Nephron (organoid): Measurements from ENCODE around the gene ASIC5.

Source experiments
- H3K27ac Mint-ChIP-seq, 3 experiments: 2 replicates each; pipeline ENCODE4 v1.8.0; 2020; ENCODE audit warnings: mixed read lengths in 3 of 3, mild to moderate bottlenecking in 2 of 3, moderate library complexity in 1 of 3
- H3K27me3 Mint-ChIP-seq: 2 replicates; pipeline ENCODE4 v1.8.0; 2021; ENCODE audit warnings: low read depth, mild to moderate bottlenecking, moderate library complexity, mixed read lengths
- H3K36me3 Mint-ChIP-seq: 2 replicates; pipeline ENCODE4 v1.8.0; 2020; ENCODE audit warnings: low read depth, mixed read lengths
- H3K4me1 Mint-ChIP-seq: 2 replicates; pipeline ENCODE4 v1.8.0; 2020; ENCODE audit warnings: mixed read lengths
- H3K4me3 Mint-ChIP-seq, 3 experiments: 2 replicates each; pipeline ENCODE4 v1.8.0; 2020; ENCODE audit warnings: mild to moderate bottlenecking in 3 of 3, mixed read lengths in 3 of 3, moderate library complexity in 2 of 3
- H3K9me3 Mint-ChIP-seq: 2 replicates; pipeline ENCODE4 v1.8.0; 2020; ENCODE audit warnings: mixed read lengths
- CTCF ChIP-seq, 3 experiments: fragments of 200-600 bp; sonication (generic); IDR thresholded peaks; one replicate each; pipeline ENCODE4 v1.5.0; 2021; ENCODE audit warnings: antibody characterized with exemption in 3 of 3; ENCODE audit not compliant: unreplicated experiment in 3 of 3

The ASIC5 gene

GRCh38 chr4:155846929-155847328, 19.1 kb downstream of the ASIC5 start:
- TF ChIP-seq CTCF (IDR thresholded peaks at IDR 0.05; ENCODE audit: unreplicated experiment in 3 of 3) = no peak
- Mint-ChIP-seq H3K4me1 (no peaks in the 10 kb centered on the region), H3K9me3 (peaks cover 17% of the 10 kb centered on the region), H3K36me3 (peaks cover 3% of the 10 kb centered on the region), H3K27ac (no peak overlapping the region), H3K27me3 (no peaks in the 10 kb centered on the region), H3K4me3 (no peak overlapping the region)

GRCh38 chr4:155842080-155842479, 24.0 kb downstream of the ASIC5 start:
- Mint-ChIP-seq H3K4me1 (no peaks in the 10 kb centered on the region), H3K9me3 (peaks cover 3% of the 10 kb centered on the region), H3K27me3 (no peaks in the 10 kb centered on the region), H3K27ac (no peak overlapping the region), H3K4me3 (no peak overlapping the region), H3K36me3 (no peaks in the 10 kb centered on the region)
- TF ChIP-seq CTCF (IDR thresholded peaks at IDR 0.05; ENCODE audit: unreplicated experiment in 3 of 3) = no peak

GRCh38 chr4:155837203-155837796, 28.8 kb downstream of the ASIC5 start:
- no peaks in the 10 kb centered on the region for H3K27me3 Mint-ChIP-seq
- TF ChIP-seq CTCF (IDR thresholded peaks at IDR 0.05; ENCODE audit: unreplicated experiment in 3 of 3) = no peak
- H3K4me1 Mint-ChIP-seq = no peaks in the 10 kb centered on the region
- H3K4me3 Mint-ChIP-seq = no peak overlapping the region
- no peaks in the 10 kb centered on the region for H3K36me3 Mint-ChIP-seq
- no peak overlapping the region for H3K27ac Mint-ChIP-seq
- no peaks in the 10 kb centered on the region for H3K9me3 Mint-ChIP-seq

- no peak for TF ChIP-seq CTCF (IDR thresholded peaks at IDR 0.05; ENCODE audit: unreplicated experiment in 3 of 3)
- H3K4me3 Mint-ChIP-seq = no peak overlapping the region
- no peaks in the 10 kb centered on the region for H3K36me3 Mint-ChIP-seq
- no peaks in the 10 kb centered on the region for H3K9me3 Mint-ChIP-seq
- no peaks in the 10 kb centered on the region for H3K4me1 Mint-ChIP-seq
- H3K27me3 Mint-ChIP-seq = no peaks in the 10 kb centered on the region
- H3K27ac Mint-ChIP-seq = no peak overlapping the region
These were observed 33.4 kb downstream of the ASIC5 start for GRCh38 chr4:155832664-155833063.

- Mint-ChIP-seq H3K36me3 (no peaks in the 10 kb centered on the region), H3K27me3 (no peaks in the 10 kb centered on the region), H3K9me3 (no peaks in the 10 kb centered on the region), H3K27ac (no peak overlapping the region), H3K4me1 (no peaks in the 10 kb centered on the region), H3K4me3 (no peak overlapping the region)
- no peak for TF ChIP-seq CTCF (IDR thresholded peaks at IDR 0.05; ENCODE audit: unreplicated experiment in 3 of 3)
These were observed 37.4 kb downstream of the ASIC5 start for GRCh38 chr4:155828628-155829027.

- Mint-ChIP-seq H3K36me3 (no peaks in the 10 kb centered on the region), H3K4me3 (no peak overlapping the region), H3K27ac (no peak overlapping the region), H3K4me1 (no peaks in the 10 kb centered on the region), H3K27me3 (no peaks in the 10 kb centered on the region), H3K9me3 (no peaks in the 10 kb centered on the region)
- no peak for TF ChIP-seq CTCF (IDR thresholded peaks at IDR 0.05; ENCODE audit: unreplicated experiment in 3 of 3)
These were observed 43.5 kb downstream of the ASIC5 start for GRCh38 chr4:155822572-155822971.
